HG02642 (cell line): Measurements from ENCODE around the gene CGRRF1.

ENCODE experiments used
- ATAC-seq: cut with Tn5 transposase; IDR thresholded peaks from one replicate; pipeline ENCODE4 v1.9.1; 2021; ENCODE audit warnings: mild to moderate bottlenecking; ENCODE audit not compliant: unreplicated experiment, poor library complexity

The CGRRF1 gene

GRCh38 chr14:54537651-54538050 lies 27.9 kb downstream of the CGRRF1 start:
- ATAC-seq = no peak

- ATAC-seq = no peak
Observed at GRCh38 chr14:54538055-54538454, 28.3 kb downstream of the CGRRF1 start.

- ATAC-seq = no peak
Observed at GRCh38 chr14:54547583-54547982, 37.9 kb downstream of the CGRRF1 start.

GRCh38 chr14:54548491-54548890 lies 38.8 kb downstream of the CGRRF1 start:
- ATAC-seq = no peak

GRCh38 chr14:54549862-54550261 lies 40.2 kb downstream of the CGRRF1 start:
- ATAC-seq = no peak

- ATAC-seq = no peak
Observed at GRCh38 chr14:54550514-54550913, 40.8 kb downstream of the CGRRF1 start.

- ATAC-seq = no peak
Observed at GRCh38 chr14:54554401-54554800, 44.7 kb downstream of the CGRRF1 start.

- ATAC-seq = no peak
Observed at GRCh38 chr14:54555651-54556050, 45.9 kb downstream of the CGRRF1 start.

GRCh38 chr14:54556535-54556934 lies 46.8 kb downstream of the CGRRF1 start:
- ATAC-seq = no peak

- ATAC-seq = no peak
Observed at GRCh38 chr14:54562334-54562733, 52.6 kb downstream of the CGRRF1 start.

GRCh38 chr14:54564071-54564867 lies 54.6 kb downstream of the CGRRF1 start:
- ATAC-seq = no peak

- ATAC-seq = peak; percentile 45
Observed at GRCh38 chr14:54564868-54565784, 55.4 kb downstream of the CGRRF1 start.

GRCh38 chr14:54565785-54566409 lies 56.2 kb downstream of the CGRRF1 start:
- peak; percentile 58 for ATAC-seq

GRCh38 chr14:54566410-54567223 lies 56.9 kb downstream of the CGRRF1 start, which contains the start of gene SAMD4A:
Gene SAMD4A (plus strand): TSS chr14:54567128. CDS start chr14:54567917, 789 bp downstream.
- ATAC-seq = peak; percentile 40

GRCh38 chr14:54567224-54567638 lies 57.5 kb downstream of the CGRRF1 start:
- peak; percentile 0 for ATAC-seq

- ATAC-seq = no peak
Observed at GRCh38 chr14:54567639-54568561, 58.2 kb downstream of the CGRRF1 start.

GRCh38 chr14:54568821-54569595 lies 59.3 kb downstream of the CGRRF1 start:
- no peak for ATAC-seq

GRCh38 chr14:54570047-54570446 lies 60.3 kb downstream of the CGRRF1 start:
- ATAC-seq = no peak
